HG03175 (cell line): ENCODE data around the gene CIB1.
"Not testable (repeated sequence)": the region's sequence is repeated elsewhere in the genome, so short reads cannot be mapped to it uniquely, and the experiment has no call there.

Source experiments
- ATAC-seq: cut with Tn5 transposase; IDR thresholded peaks from one replicate; pipeline ENCODE4 v1.9.1; 2021; ENCODE audit warnings: mild to moderate bottlenecking, moderate library complexity; ENCODE audit not compliant: unreplicated experiment

CIB1 gene

GRCh38 chr15:90201130-90201943 lies 32.4 kb downstream of the CIB1 start, which contains the start of gene SEMA4B:
SEMA4B (plus strand) TSS chr15:90201330; CDS start chr15:90201579, 249 bp downstream.
- peak; percentile 73 for ATAC-seq

- peak; percentile 17 for ATAC-seq
Measured at GRCh38 chr15:90200534-90201129, 33.1 kb downstream of the CIB1 start.

- no peak for ATAC-seq
Measured at GRCh38 chr15:90194655-90195054, 39.1 kb downstream of the CIB1 start.

GRCh38 chr15:90192961-90193786 lies 40.6 kb downstream of the CIB1 start:
- no peak for ATAC-seq

GRCh38 chr15:90191794-90192509 lies 41.8 kb downstream of the CIB1 start:
- peak; percentile 70 for ATAC-seq

- peak; percentile 26 for ATAC-seq
Measured at GRCh38 chr15:90191344-90191687, 42.4 kb downstream of the CIB1 start.

- ATAC-seq: peak; percentile 58
Measured at GRCh38 chr15:90190606-90191343, 43.0 kb downstream of the CIB1 start.

- no peak for ATAC-seq
Measured at GRCh38 chr15:90189781-90190467, 43.8 kb downstream of the CIB1 start.

GRCh38 chr15:90188914-90189748 lies 44.6 kb downstream of the CIB1 start:
- no peak for ATAC-seq

- not testable (repeated sequence) for ATAC-seq
Measured at GRCh38 chr15:90188065-90188464, 45.7 kb downstream of the CIB1 start.

GRCh38 chr15:90187257-90187868 lies 46.4 kb downstream of the CIB1 start:
- no peak for ATAC-seq

- peak; percentile 79 for ATAC-seq
Measured at GRCh38 chr15:90184786-90185704, 48.7 kb downstream of the CIB1 start.

- peak; percentile 40 for ATAC-seq
Measured at GRCh38 chr15:90184119-90184785, 49.5 kb downstream of the CIB1 start.

- no peak for ATAC-seq
Measured at GRCh38 chr15:90181776-90182175, 52.0 kb downstream of the CIB1 start.
